ENCODE results near the gene RAD51B.

Gene RAD51B

DNA sequence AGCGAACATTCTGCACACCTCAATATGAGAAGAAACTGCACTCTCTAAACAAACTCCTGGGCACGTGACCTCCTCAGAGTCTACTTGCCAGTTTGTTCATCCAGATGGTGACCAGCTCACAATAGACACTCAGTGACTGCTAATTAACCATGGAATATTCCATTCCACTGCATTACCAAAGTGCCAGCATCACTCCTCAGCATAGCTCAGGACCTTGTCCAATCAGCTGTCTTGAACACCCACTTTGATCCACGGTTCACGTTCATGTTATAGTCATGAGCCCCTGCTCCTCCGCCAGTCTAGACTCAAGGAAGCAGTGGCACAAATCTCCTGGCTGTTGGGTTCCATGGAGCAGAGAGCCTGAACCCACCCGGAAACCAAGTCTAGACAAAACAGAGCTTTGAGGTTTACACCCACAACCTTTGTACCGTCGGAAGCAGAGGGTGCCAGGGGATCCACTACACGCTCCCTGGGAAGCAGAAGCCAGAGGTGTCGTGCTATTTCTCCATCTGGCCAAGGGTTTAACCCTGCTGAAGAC lies 688.0 kb downstream of the RAD51B start:
- no peak for DNase-seq

DNA sequence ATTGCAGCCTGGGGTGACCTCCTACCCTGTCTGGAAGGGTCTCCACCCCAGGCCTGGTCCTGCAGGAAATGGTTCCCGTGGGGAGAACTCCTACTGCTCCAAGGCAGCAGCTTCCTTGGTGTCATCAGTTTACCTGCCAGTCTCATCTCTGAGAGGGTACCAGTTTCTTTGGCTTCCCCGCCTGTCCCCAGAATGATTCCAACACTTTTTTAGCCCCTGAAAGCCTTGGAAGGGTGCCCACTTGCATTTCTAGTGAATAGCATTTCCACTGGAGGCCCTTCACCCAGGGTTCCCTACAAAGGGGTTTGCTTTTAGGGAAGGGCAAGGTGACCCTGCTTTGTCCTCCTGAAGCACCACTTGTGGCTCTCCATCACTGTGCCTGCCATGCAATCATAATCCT lies 689.0 kb downstream of the RAD51B start:
- DNase-seq, result no peak

DNA sequence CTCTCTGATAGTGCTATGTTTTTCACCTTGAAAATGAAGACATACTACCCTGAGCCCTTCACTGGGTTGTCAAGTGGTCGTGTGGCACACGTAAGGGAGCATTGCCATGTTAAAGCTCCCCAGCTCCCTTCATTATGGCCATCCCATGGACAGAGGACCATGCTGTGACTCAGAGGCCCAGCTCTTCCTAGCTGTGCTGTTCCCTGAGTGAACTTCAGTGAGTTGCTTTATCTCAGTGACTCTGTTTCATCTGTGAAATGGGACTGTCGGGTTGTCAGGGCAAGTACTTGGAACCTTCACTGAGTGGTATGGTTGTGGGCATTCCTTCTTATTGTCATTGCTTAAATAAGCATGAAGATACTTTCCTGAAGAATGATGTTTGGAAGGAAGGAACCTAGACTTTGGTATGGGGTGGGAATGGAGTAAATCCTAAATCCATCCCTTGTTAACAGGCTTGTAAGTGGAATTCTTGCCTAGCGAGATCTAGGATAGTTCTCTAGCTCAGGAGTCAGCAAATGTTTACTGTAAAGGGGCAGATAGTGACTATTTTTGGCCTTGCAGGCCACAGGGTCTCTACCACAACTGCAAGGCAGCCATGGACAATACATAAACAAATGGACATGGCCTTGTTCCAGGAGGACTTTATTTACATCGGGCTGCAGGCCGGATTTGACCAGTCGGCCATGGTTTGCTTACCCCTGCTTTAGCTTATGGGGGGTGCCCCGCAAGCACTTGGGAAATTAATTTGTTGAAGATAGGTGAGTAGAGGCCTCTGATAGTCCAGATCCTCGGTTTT lies 689.8 kb downstream of the RAD51B start:
- DNase-seq, result no peak

DNA sequence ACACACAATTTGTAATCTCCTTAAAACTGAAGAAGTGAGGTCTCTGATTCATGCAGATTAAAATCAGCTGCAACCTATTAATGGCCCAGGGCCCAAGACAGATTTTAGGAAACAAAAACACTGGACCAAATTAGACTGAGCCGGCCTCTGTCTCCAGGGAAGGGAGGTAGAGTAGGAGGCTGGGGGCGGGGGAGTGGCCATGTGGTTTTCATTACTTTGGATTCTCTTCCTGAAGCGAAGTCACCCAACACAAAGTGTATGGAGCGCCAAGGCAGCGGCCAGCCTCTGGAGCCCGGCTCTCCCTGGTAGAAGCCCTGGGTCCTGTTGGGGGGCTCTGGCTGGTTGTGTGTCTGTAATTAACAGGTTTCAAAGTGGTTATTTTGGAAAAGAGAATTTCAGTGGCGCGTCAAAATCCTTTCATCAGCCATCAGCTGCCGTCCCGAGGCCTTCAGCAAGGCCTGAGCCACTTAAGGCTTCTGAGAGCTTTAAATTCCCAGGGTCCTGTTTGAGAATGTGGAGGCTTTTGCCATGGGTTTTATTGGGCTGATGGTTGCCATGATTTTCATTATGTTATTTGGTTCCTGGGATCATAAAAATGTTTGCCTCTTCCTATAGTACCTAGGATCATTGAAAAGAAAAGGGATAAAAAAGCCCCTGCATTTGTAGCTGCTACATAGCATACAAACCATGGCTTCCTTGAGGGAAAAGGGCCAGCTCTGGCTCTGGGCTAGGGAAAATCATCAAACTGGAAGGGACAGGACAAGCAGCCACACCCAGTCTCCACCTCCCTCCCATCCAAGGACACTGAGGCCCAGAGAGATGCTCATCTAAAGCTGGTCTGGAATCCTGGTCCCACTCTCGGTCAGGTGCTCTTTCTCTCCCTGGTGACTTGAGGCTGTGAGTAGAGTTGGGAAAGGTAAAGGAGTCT lies 690.9 kb downstream of the RAD51B start:
- no peak for DNase-seq

DNA sequence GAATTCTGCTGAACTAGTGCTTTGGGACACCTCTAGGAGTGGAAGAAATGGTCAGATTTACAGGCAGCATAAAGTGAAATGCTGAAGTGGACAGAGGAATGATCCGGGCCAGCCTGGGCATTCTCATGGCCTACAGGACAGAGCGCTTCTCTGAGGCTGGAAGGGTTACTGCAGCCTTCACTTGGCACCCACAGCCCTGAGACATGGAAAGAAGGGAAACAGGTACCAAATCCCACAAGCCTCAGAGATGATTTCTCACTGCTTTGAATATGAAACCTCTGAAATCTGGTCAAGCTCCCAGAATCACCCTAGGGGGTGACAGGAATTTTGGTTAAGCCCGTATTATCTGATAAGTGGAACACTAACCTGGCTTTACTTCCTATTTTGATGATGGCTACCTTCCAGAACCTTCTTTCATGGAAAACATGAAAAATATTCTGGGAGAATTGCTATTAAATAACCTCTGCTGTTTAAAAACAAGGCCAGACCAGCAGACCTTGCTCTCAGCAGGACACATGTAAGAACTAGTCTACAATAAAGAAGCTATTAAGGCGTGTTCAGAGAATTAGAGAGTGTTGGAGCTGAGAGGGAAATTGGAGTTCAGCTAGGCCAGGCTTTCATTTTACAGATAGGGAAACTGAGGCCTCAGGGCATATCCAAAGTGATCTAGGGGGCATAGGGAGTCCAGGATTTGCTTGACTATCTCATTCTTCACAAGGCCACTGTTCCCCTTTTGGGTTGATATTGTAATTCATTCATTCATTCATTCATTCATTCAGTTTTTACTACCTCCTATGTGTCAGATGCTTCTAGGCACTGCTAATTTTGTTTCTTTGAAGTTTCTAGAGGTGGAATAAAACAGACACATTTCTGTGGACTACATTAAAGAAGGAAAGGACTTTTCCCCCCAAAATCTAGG lies 691.8 kb downstream of the RAD51B start:
- DNase-seq, result no peak

DNA sequence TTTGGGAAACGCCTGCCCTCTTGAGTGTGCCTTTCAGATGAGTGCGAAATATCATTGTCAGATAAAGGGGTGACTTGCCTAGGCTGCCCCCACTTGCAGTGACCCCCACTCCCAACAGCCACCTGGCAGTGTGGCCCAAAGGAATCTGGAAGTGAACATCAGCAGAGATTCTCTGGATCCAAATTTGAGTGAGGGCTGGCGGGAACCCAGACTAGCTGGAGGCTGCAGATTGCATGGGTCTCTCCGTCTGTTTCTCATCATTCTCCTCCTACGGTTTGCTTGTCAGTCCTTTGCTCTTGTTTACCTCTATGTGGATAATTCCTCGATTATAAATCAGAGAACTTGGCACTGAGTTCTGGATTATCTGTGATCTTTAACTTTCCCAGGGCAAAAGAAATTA lies 692.5 kb downstream of the RAD51B start:
- DNase-seq, result no peak

DNA sequence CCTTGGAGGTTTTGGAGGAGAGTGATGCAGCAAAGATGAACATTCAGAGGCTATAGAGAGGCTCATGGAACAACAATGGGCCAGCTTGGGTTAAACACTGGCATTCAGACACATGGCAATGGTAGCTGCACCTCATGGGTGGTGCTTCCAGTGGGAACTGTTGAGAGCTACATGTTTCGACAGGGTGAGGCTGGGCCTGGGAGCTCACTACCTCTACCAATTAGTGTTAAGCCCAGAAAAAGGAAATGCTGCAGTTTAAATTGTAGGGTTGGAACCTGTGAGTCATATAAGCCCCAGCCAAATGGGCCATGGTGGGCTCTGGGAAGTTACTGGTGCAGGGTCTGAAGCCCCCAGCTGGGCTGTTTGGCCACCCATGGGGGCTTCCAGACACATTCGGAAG lies 693.6 kb downstream of the RAD51B start:
- DNase-seq, result no peak

DNA sequence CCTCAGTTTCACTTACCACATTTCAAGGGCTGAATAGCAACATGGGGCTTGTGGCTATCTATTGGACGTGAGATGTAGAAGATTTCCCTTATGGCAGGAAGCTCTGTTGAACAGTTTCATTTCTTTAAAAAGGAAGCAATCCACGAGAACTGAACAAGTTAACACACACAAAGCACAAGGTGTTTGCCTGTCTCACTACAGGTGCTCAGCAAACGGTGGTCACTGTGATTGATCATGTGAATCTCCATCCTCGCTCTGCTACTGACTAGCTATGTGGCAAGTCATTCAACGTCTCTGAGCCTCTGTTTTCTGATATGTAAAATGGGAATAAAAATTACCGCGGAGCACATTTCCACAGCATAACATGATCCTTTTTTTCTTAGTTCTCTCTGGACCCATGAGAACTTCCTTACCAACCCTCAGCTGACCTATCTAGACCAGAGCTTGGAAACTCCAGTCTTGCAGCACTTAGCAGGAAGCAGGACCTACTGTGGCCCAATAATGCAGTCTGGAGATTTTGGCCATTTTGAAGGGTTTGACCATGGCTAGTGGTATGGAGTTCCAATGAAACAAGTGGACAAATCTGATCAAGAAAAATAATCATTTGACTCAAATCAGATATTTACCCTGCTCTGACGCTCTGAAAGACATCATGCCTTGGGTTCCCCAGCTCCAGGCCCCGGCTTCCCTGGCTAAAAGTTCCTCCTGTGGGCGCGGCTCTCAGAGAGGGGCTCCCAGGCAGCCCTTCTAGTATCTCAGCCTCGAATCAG lies 694.4 kb downstream of the RAD51B start:
- no peak for DNase-seq

DNA sequence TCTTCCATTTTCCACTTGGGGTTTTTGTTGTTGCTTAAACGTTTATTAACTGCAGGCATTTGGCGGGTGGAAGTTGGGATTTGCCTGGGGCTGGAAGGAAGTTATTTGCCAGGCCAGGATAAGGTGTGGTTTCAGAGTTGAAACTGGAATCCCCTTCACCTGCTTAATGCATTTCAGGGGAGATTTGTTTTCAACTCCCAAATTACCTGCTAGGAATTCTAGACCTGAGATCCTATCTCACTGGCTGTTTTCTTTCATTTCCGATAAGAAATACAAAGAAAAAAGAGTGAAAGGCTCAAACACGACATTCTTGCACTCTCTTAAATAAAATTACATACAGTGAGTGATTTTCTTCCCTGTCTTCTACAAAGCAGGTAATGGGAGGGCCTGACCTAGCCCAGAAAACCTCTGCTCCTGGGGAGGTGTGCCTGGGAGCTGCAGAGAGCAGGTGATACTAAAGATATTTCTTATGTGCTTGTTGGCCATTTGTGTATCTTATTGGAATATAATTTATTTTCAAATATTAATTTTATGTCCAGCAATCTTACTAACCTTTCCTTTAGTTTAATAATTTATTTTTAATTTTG lies 695.1 kb downstream of the RAD51B start:
- DNase-seq, result no peak

DNA sequence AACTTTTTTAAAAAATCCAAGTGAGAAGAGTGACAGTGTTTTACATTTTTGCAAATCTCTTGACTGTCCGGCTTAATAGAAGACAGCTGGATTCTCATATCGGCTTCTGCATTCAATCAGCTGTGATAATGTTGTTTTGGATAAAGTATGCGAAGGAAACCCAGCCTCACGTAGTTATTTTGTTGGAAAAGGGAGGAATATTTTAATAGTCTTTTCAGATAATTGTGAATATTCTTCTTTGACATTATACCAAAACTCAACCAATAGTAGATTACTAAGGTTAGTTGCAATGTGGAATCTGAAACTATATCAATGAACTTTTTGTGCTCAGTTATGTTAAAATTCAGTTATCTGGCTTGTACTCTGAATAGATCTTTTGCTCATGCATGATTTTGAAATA lies 696.8 kb downstream of the RAD51B start:
- DNase-seq, result no peak

DNA sequence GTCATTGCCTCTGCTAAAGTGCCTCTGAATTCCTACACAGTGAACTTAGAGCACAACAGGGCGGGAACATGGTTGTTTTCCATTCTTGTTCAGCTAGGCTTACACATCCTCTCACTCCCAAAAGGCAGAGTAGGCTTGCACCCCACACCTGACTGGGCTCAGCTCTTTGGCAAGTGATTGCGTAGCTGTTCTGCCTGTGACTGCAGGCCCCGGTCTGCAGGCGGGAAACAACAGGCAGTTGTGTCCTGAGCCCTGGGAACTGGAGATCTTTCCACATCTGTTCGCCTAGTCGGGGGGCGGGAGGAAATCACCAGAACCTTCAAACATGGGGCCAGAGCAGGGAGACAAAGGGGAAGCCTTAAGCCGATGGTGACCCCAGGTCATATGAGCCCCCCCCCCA lies 698.6 kb downstream of the RAD51B start:
- no peak for DNase-seq

DNA sequence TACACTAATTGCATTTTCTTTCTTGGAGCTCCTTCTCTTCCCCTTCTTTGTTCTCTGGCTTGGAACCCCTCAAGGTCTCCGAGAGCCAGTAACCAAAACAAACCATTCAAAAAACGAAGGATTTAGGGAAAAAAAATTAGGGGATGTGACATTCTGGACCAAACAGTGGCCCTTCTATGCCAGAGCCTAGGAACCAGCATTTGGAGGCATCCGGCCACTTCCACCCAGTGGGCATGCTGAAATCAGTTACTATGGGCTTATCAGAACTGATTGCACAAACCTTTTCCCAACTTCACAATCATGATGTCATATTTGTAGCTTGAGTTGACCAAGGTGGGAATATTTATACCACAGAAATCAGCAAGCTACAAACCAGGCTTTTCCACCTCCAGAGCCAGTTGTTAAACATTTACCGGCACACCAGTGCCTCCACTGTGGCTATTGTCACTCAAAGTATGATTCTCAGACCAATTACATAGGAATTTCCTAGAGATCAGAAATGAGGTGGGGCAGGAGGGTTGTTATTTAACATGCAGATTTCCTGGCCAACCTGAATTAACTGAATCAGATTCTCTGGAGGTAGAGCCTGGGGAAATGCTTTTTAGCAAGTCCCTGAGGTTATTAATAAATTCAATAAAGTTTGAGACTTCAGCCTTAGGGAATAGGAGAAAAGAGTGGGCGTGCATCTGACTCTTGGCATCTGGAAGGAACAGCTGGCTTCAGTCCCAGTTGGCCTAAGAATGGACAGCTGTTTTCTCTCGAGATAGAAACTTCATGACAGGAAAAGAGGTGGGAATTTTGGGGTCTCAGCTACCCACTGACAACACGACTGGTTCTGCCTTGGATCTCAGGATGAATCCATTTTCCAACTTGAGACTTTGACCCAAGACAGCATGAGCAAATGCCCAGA lies 699.4 kb downstream of the RAD51B start:
- no peak for DNase-seq

DNA sequence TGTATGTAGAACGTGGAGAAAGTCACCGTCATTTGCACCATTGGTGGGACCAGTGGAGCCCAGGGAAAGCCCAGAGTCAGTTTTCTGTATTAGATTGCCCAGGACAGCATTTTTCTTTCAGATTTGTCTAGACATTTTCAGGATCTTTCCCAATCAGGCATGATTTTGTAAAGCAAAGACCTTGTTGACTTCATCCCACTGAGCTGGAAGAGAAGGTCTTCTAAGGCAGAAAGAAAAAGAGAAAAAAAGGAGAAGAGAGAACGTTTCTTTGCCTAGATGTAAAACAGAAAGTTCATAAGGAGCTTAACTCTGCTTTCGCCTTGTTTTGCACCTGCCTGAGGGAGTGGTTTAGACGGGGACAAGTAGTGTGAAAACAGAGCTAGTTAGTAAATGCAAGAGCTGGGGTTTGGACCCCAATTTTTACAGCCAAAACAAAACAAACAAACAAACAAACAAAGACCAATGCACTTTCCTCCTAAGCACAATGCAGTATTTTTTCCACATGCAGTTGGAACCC lies 700.1 kb downstream of the RAD51B start:
- DNase-seq, result no peak

DNA sequence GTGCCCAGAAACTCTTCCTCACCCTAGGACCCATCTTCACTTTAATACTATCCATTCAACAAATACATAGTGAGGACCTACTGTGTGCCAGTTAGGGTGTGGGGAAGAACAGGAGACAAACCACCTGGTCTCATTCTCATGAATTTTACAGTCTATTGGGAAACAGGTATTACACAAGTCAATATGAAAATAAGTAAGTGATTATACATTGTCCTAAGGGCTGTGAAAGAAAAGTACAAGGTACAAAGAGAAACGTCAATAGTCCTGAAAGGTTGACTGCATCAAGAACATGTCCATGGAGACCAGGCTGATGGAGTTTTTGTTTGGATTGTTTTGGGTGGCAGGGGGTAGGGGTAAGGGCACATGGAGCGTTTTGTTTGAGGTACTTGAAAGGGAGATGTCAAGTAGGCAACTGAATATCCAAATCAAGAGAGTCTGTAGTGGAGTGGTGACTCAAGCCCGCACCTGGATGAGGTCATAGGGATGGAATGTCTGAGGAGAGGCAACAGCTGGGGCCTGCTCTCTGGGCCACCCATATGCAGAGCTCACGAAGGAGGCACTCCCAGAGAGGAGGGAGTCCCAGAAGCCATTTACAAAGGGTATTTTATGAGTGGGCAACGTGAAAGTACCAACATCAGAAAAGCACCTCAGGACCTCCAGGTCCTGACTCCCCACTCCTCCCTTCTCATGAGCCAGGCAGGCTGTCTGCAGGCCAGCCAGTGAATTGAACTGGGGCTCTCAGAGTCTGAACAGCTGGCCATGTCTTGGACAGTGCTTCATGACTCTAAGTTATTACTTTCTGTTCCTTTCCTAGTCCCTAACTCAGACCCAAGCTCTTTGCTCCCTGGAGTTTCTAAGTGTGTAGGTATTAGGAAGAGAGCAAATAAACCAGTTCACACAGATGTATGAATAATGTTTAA lies 701.3 kb downstream of the RAD51B start:
- DNase-seq, result no peak

DNA sequence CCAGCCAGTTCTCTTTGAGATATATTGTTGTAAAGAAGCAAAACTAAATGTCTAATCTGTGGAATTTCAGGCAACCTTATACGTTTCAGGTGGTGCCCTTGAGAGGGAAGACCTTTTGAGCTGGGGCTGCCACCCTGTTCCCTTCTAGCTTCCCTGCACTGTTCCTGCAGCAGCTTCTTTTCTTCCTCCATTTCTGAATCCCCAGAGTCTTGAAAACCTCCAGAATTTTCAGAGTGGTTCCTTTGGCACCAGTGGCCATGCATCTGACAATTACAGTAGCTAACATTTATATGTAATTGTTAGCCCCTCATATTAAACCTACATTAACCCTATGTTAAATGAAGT lies 702.0 kb downstream of the RAD51B start:
- no peak for DNase-seq

DNA sequence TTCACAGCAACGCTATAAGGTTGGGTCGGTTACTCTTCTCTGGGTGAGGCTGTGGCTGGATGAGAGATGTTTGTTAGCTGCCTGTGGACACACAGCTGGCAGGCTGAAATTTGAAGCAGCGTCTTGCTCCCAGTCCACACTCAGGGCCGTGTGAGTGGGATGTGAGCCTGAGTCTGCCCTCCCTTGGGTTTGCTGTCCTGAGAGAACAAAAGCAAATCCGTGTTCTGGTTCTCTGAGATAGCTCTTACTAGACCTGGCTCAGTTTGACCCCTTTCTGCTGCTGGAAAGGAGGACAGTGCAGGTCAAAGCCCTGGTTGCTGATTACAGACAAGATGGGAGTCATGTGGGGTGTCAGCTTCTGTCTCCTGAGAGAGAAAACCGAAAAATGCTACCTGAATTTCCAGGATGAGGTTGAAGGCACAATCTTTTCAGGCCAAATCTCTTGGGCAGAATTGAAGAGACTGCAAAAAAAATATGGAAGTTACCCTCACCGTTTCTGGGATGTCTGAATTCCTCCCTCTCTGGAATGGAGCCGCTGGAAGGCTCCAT lies 702.5 kb downstream of the RAD51B start:
- DNase-seq, result no peak

DNA sequence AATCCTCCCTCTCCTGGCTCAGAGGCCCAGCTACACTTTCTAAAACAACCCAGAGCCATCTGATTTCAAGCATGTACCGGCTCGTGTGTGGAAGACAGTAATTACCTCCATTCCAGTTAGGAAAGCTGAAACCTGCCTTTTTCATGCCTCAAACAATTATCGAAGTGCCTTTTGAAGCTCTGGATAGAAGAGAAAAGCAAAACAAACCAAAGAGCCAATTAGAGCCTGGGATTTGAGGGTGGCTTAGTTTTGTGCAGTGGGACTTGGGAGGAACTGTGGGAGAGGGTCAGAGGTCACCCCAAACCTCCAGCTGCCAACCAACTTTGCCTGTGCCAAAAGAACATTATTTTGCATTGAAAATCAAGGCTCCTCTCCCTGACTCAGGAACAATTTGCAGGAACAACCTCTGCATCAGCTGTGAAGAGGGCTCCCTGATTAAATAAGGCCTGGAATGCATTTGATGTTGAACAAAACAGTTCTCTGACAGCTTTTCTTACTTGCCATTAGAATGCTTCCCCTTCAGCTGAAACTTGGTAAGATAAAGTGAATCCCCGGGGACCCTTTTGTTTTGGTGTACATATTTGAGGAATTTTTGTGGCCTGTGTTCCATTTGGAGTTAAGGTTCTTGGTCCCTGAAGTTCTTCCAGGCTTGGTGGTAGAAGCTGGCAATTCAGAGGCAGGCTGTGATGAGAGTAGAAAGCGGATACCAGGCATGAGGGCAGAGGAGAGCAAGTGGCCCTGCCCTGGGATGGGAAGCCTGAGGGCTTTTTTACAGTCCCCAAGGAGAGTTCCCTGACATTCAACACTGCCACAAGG lies 703.1 kb downstream of the RAD51B start:
- DNase-seq, result no peak

DNA sequence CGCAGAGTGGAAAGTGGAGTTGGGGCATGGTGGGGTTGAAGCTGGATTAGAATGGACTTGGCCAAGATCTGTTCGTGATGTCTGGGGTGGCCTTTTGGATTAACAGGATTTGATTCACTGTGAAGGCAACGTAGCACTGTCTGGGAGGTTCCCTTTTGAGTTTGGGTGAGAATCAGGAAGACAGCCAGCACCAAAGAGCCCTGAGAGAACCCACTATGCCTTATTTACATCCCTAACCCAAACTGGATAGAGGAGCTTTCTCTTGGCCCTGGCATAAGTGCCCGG lies 703.7 kb downstream of the RAD51B start:
- DNase-seq, result no peak
